GM23338 (cell line): ENCODE results near the gene RIC8B. TPM values are rescaled to one million over a fixed set of nuclear protein-coding genes. Genes with fewer than 3 reads are reported as not detected.

Experiments used
- ATAC-seq: fragments of 200-7000 bp; cut with Tn5 transposase; 3 replicates; pipeline ENCODE4 v1.9.1; 2020
- DNase-seq: peaks from one replicate; pipeline ENCODE4 v3.0.0-alpha.2; 2015; ENCODE audit warnings: low spot score
- H2AFZ ChIP-seq: fragments of 200-600 bp; sonication (generic); 2 replicates; pipeline ENCODE4 v1.8.0; 2016; ENCODE audit warnings: antibody characterized with exemption, mild to moderate bottlenecking, moderate library complexity
- H3F3A ChIP-seq: fragments of 200-600 bp; sonication (generic); replicated peaks from 2 replicates; pipeline ENCODE4 v1.8.0; 2017; ENCODE audit warnings: antibody characterized with exemption, mixed run types, low read depth
- H3K27ac ChIP-seq: fragments of 200-600 bp; sonication (generic); 2 replicates; pipeline ENCODE4 v1.6.1; 2016; ENCODE audit warnings: low read depth
- H3K27me3 ChIP-seq: fragments of 200-600 bp; sonication (generic); 2 replicates; pipeline ENCODE4 v1.8.0; 2016; ENCODE audit warnings: mild to moderate bottlenecking, mixed run types, moderate library complexity; ENCODE audit not compliant: insufficient read depth
- H3K36me3 ChIP-seq: fragments of 200-600 bp; sonication (generic); 2 replicates; pipeline ENCODE4 v1.8.0; 2016; ENCODE audit warnings: mild to moderate bottlenecking; ENCODE audit not compliant: insufficient read depth
- H3K4me1 ChIP-seq: fragments of 200-600 bp; sonication (generic); 2 replicates; pipeline ENCODE4 v1.8.0; 2016; ENCODE audit warnings: mild to moderate bottlenecking, moderate library complexity; ENCODE audit not compliant: insufficient read depth
- H3K4me2 ChIP-seq: fragments of 200-600 bp; sonication (generic); 2 replicates; pipeline ENCODE4 v1.7.1; 2017; ENCODE audit warnings: mixed run types
- H3K4me3 ChIP-seq: fragments of 200-600 bp; sonication (generic); 2 replicates; pipeline ENCODE4 v1.6.1; 2016; ENCODE audit warnings: mixed run types
- H3K79me2 ChIP-seq: fragments of 200-600 bp; sonication (generic); replicated peaks from 2 replicates; pipeline ENCODE4 v1.8.0; 2017; ENCODE audit warnings: mild to moderate bottlenecking; ENCODE audit not compliant: insufficient read depth
- H3K9me2 ChIP-seq: fragments of 200-600 bp; sonication (generic); 2 replicates; pipeline ENCODE4 v1.8.0; 2017; ENCODE audit not compliant: insufficient read depth
- H4K20me1 ChIP-seq: fragments of 200-600 bp; sonication (generic); replicated peaks from 2 replicates; pipeline ENCODE4 v1.8.0; 2017; ENCODE audit warnings: mild to moderate bottlenecking; ENCODE audit not compliant: insufficient read depth
- H3K27ac Mint-ChIP-seq: 2 replicates; pipeline ENCODE4 v1.8.0; 2020; ENCODE audit warnings: inconsistent platforms, mild to moderate bottlenecking, moderate library complexity, mixed read lengths
- H3K27me3 Mint-ChIP-seq: 3 replicates; pipeline ENCODE4 v1.8.0; 2022; ENCODE audit warnings: low read depth, mild to moderate bottlenecking, moderate library complexity, mixed read lengths, inconsistent platforms; ENCODE audit not compliant: insufficient read depth, poor library complexity
- H3K36me3 Mint-ChIP-seq: 3 replicates; pipeline ENCODE4 v1.8.0; 2021; ENCODE audit warnings: low read depth, mild to moderate bottlenecking, inconsistent platforms, moderate library complexity, mixed read lengths
- H3K4me1 Mint-ChIP-seq: 3 replicates; pipeline ENCODE4 v1.8.0; 2020; ENCODE audit warnings: mild to moderate bottlenecking, inconsistent platforms, mixed read lengths
- H3K4me3 Mint-ChIP-seq: 3 replicates; pipeline ENCODE4 v1.8.0; 2021; ENCODE audit warnings: moderate library complexity, mild to moderate bottlenecking, inconsistent platforms, mixed read lengths
- H3K9me3 Mint-ChIP-seq: 3 replicates; pipeline ENCODE4 v1.8.0; 2020; ENCODE audit warnings: moderate library complexity, mild to moderate bottlenecking, inconsistent platforms, mixed read lengths
- CREB1 ChIP-seq: fragments of 250-450 bp; sonication (Bioruptor Pico); IDR thresholded peaks from 2 replicates; pipeline ENCODE4 v1.5.0; 2020; ENCODE audit warnings: low read depth, mild to moderate bottlenecking, moderate library complexity
- CTCF ChIP-seq, 2 experiments: fragments of 200-600 bp in 1 of 2; sonication (generic) in 1 of 2; conservative IDR thresholded peaks; 2 replicates each; pipeline versions ENCODE4 v1.5.1 to v1.6.1; 2016 to 2017; ENCODE audit warnings: antibody characterized with exemption in 2 of 2, low read depth in 2 of 2, mild to moderate bottlenecking in 2 of 2, moderate library complexity in 1 of 2
- ETS1 ChIP-seq: IDR thresholded peaks from 2 replicates; pipeline ENCODE4 v1.6.1; 2016; ENCODE audit warnings: antibody characterized with exemption
- EZH2 ChIP-seq: fragments of 200-600 bp; sonication (generic); IDR thresholded peaks from one replicate; pipeline ENCODE4 v1.8.0; 2017; ENCODE audit warnings: antibody characterized with exemption, mild to moderate bottlenecking, low read depth; ENCODE audit not compliant: unreplicated experiment
- EZH2phosphoT487 ChIP-seq: fragments of 200-600 bp; sonication (generic); IDR thresholded peaks from one replicate; pipeline ENCODE4 v1.8.1; 2018; ENCODE audit warnings: antibody characterized with exemption; ENCODE audit not compliant: unreplicated experiment
- JUNB ChIP-seq: IDR thresholded peaks from one replicate; pipeline ENCODE4 v1.6.1; 2016; ENCODE audit warnings: antibody characterized with exemption; ENCODE audit not compliant: unreplicated experiment
- NANOG ChIP-seq: IDR thresholded peaks from 2 replicates; pipeline ENCODE4 v1.6.1; 2016; ENCODE audit warnings: antibody characterized with exemption, borderline replicate concordance
- POLR2AphosphoS5 ChIP-seq: IDR thresholded peaks from 2 replicates; pipeline ENCODE4 v1.6.1; 2016; ENCODE audit warnings: antibody characterized with exemption, low read depth
- STAT1 ChIP-seq: IDR thresholded peaks from one replicate; pipeline ENCODE4 v1.6.1; 2016; ENCODE audit warnings: antibody characterized with exemption; ENCODE audit not compliant: unreplicated experiment
- ZNF462 ChIP-seq: fragments of 250-450 bp; sonication (Bioruptor Pico); IDR thresholded peaks from 2 replicates; pipeline ENCODE4 v1.5.0; 2020; ENCODE audit warnings: mild to moderate bottlenecking, moderate library complexity
- polyA plus RNA-seq: library from polyadenylated mRNA; unstranded; fragments of >200 nt; fragmentation: Nextera tagmentation; extraction: Ambion mirVana; gene quantifications from 2 replicates; pipeline ENCODE4 v1.2.1, GENCODE V29; 2016
- total RNA-seq: library from RNA; depleted of rRNA; stranded (reverse); fragments of >200 nt; shearing (Covaris generic); gene quantifications from 2 replicates; pipeline ENCODE4 v1.2.3, GENCODE V29; 2014

Gene RIC8B
- total and polyA plus RNA-seq, 2 experiments from 2014 or later = 12.3 to 25.5 TPM

- H3K79me2 ChIP-seq = no peaks in the 10 kb centered on the region
- peaks cover 24% of the 10 kb centered on the region for H3K4me1 Mint-ChIP-seq
- peak overlapping the region; percentile 9; the same call in 1 of the 2 replicates for H3K4me3 ChIP-seq
- H3K4me2 ChIP-seq = peak overlapping the region; percentile 25; the same call in 1 of the 2 replicates
- H3K9me2 ChIP-seq = no peaks in the 10 kb centered on the region; the same call in 1 of the 2 replicates
- H3K27me3 Mint-ChIP-seq = no peaks in the 10 kb centered on the region
- peak; percentile 88 for DNase-seq
- H3K36me3 ChIP-seq = no peaks in the 10 kb centered on the region
- no peak overlapping the region for H2AFZ ChIP-seq
- H3K4me3 Mint-ChIP-seq = no peak overlapping the region; the same call in 2 of the 3 replicates
- ATAC-seq = peak; percentile 96
- no peak overlapping the region; the same call in 1 of the 2 replicates for H3K27ac Mint-ChIP-seq
- H4K20me1 ChIP-seq = no peaks in the 10 kb centered on the region
- no peak overlapping the region for H3K27ac ChIP-seq
- peaks cover 24% of the 10 kb centered on the region for H3K4me1 ChIP-seq
- no peaks in the 10 kb centered on the region; the same call in 2 of the 3 replicates for H3K36me3 Mint-ChIP-seq
- peaks cover 3% of the 10 kb centered on the region; the same call in 2 of the 3 replicates for H3K9me3 Mint-ChIP-seq
- H3K27me3 ChIP-seq = no peaks in the 10 kb centered on the region
- TF ChIP-seq EZH2phosphoT487 (no peak), EZH2 (no peak), CREB1 (CRISPR knock-in tag) (no peak), ZNF462 (CRISPR knock-in tag) (no peak), NANOG (peak; percentile 17; the same call in 1 of the 2 replicates), POLR2AphosphoS5 (no peak), JUNB (no peak), STAT1 (no peak), CTCF (conservative IDR thresholded peaks at IDR 0.05; ENCODE audit: low read depth in 2 of 2) (peak; percentile 96), ETS1 (no peak)
- H3F3A ChIP-seq = no peaks in the 10 kb centered on the region
Observed at GRCh38 chr12:106918746-106919145, 144.3 kb downstream of the RIC8B start.
